TTC549 (cell line): ENCODE measurements around the gene MPC1.

ENCODE experiments used
- FAIRE-seq: peaks from 2 replicates; lab custom pipeline; 2012; peaks lifted over from hg19 to GRCh38; lab: Jason Lieb, UNC

Gene MPC1

DNA sequence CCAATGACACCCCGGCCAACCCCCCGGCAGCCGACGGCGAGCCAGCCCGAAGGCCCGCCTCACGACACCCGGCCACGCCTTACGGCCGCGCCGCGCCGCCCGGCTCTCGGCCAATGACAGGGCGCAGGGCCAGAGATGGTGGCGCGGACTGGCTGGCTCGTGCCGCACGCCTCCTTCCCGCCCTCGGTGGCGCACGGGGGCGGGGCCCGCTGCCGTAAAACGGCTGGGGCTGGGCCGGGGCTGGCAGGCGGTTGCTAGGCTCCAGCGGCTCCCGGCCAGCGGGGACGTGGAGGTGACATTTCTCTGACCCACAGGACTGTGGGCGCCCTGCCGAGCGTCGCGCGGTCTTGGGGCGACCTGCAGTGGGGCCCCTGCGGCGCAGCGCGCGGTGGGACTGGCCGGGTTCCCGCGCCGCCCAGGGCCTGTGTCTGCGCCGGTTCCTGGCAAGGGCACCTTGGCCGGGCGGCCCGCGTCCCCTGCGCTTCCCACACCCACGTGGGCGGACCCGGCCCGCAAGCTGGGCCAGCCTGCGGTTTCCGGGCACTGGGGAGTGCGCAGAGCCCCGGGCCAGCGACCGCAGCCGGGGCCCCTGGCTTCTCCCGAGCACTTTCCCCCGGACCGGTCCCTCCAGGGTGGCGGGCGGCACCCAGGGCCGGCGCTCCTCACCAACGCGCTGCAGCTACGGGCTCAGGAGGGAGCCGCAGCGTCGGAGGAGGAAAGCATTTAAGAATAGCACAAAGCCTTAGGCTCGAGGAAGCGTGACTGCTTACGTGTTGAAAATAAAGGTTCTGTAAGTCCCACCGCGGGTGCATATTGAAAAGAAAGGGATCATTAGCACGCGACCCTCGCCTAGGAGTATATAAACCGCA, at the start of gene MPC1:
Gene MPC1, minus strand, starts transcription at position 8 of the 869 bp plus-strand sequence. CDS start 64 bp downstream, outside the sequence.
- FAIRE-seq: no peak

DNA sequence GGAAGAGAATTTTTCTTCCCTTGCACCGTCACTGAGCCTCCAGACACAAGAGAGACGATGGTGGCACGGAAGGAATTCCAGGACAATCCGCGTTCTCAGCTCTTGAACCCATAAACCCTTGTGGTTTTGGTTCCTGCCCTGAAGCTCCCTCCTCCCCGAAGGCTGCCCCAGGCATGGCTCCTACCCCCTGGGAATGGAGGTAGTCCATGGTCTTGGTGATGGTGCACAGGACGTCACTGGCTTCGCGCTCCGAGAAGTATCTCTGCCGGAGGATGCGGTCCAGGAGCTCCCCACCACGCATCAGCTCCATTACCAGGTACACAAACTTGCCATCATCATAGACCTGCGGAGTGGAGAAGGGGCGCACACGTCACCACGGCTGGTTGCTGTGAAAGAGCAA, 47.5 kb upstream of the MPC1 start:
- no peak for FAIRE-seq

DNA sequence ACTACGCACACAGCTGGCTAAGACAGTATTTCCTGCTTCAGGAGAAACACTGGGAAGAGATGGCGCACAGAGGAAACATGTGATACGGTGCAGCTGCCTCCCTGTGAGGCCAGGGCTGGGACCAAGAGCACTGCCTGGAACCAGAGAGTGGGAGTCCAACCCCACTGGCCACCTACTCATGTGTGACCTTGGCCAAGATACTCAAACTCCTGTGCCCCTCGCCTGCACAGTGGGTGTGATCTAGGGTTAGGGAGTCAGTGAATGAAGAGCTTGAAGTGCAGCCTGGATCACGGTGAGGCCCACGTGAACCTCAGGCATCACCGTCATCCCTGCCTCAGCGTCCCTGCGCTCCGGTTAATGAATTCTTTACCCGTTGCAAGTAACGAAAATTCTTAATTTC, 41.7 kb upstream of the MPC1 start:
- no peak for FAIRE-seq

DNA sequence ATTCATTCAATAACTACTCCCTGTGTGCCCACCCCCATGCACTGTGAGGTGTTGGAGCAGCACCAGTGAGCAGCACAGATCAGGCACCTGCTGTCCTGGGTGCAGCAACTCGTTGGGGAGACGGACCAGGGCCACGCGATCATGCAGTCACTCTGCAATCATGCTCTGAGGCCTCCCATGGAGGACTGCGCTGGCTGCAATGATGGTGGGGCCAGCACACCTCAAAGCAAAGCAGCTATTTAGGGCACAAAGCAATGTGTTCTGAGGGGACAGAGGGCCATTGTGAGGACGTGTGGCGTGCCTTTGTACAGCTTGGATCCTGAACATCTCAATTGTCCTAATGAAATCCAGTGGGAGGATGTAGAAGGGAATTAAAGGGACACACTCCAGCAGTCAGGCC, 41.0 kb upstream of the MPC1 start:
- FAIRE-seq: no peak

DNA sequence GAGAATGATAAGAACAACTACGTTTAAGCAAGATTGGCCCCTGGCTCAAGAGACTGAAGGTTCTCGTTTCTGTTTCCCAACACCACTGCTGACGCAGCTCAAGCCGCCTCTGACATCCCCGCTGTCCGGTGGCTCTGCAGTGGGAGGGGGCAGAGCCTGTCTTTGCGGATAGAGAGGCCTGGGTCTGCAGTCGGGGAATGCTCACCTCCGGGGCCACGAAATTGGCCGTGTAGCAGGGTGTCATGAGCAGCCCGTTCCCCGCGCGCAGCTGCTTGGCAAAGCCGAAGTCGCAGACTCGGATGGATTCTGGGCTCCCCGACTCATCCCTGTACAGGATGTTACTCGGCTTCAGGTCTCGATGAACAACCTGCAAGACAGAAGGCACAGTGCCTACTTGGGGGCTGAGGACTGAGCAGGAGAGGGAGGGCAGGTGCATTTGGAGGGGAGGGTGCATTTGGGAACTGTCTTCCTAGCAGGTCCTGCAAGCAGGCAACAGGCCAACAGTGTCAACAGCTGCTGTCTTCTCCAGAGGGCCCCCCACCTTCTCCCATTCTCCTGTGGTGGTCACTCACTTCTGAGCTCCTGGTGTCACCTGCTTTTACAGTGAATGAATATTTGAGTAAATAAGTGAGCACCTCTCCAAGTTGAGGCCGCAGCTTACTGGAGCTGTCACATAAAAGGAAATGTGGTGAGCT, 40.5 kb upstream of the MPC1 start:
- FAIRE-seq: no peak

DNA sequence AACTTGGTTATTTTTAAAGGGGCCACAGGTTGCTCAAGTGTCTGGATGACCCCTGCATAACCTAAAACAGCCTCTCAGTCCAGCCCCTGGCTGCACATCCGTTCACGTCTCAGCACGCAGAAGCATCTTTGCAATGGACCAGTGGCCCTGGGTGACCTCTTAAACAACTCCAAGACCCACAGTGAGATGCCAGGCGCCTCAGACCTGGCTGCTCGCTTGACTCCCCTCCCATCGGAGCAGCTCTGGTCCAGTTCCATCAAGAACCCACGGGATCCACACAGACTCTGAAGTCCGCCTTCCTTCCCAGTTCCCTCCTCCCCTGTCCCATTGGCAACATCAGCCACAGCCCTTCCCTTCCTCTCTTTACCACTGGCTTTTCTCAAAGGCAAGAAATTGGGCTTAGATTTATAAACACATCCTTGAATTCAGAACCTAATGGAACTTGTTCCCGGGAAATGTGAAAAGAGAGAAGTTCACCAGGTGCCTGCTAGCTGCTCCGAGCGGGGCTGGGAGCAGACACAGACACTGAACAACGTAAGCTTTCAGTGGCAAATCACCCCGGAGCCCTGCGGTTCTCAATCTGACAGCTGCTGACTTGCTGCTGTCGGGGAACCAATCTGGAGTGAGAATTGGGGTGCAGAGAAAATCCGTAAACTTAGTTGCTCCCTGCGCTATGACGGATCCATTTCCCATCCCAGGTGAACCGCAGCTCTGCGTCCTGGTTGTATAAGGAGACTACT, 39.6 kb upstream of the MPC1 start:
- FAIRE-seq: no peak

DNA sequence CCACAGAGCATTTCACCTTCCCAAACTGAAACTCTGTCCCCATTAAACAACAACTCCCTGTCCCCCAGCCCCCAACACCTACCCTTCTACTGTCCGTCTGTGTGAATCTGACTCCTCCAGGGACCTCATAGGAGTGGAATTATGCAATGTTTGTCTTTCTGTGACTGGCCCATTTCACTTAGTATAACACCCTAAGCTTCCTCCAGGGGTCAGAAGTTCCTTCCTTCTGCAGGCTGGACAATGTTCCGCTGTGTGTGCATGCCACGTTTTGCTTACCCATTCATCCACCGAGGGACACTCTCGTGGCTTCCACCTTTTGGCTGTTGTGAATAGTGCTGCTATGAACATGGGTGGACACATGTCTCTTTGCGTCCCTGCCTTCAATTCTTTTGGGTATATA, 37.6 kb upstream of the MPC1 start:
- FAIRE-seq: no peak

DNA sequence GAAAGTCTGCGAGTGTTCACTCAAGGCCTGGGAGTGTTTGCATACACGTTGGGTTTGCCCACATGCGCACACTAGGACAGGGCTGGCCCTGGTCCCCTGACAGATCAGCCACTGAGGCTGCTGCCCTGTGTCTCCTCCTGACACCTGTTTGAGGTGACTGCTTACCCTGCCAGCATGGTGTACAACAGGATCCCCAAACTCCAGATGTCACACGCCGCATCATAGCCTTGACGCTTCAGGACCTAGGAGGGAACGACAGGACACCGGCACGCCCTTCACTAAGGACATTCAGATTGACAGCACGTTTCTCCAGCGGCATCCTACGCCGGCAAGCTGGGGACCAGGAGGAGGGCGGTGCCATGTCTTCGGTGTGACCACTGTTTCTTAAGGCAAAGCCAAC, 37.0 kb upstream of the MPC1 start:
- FAIRE-seq: no peak

DNA sequence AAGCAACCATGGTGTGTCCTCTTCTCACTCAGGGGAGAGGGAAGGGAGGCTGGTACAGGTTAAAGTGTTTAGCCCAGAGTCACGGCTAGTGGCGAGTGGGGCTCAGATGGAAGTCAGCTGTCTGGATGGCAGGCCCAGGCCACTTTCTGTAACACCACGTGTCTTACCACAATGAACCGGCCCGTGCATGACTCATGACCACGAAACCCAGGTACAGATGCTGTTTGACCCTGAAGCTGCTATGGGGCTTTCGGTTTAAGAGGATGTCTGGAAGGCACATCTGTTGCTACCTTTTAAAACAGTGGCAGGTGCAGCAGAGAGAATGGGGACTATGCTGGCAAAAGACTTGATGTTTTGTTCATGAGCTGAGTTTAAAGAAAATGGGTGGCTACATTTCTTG, 36.5 kb upstream of the MPC1 start:
- FAIRE-seq: no peak

DNA sequence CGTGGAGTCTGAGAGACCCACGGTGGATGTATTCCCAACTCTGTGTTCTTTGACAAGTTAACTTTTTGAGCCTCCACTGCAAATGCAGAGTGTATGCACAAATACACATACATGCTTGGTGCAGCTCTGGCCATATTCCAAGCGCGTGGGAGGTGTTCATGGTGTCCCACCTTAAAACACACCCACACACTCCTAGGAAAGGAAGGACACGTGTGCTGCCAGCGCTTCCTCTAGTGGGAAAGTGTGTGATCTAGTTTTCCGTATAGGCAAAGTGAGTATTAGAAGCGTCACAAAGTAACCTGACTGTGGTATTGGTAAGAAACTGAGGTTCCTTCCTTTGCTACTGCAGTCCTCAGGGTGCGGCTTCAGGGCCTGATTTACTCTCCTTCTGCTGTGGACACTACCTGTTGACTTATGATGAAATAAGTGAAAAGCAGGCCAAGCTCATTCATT, 36.0 kb upstream of the MPC1 start:
- no peak for FAIRE-seq

DNA sequence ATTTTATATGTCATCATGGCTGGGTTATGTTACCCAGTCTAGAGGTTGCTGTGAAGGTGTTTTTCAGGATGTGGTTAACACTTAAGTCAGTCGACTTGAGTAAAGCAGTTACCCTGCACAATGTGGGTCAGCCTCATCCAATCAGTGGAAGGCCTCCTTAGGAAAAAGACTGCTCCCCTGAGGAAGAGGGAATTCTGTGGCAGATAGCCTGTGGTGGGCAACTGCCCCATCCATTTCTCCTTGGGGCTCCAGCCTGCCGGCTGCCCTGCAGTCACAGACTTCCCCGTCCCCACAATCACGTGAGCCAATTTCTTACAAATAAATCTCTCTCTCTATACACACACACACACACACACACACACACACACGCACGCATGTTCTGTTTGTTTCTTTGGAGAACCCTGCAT, 34.5 kb upstream of the MPC1 start:
- FAIRE-seq: no peak

DNA sequence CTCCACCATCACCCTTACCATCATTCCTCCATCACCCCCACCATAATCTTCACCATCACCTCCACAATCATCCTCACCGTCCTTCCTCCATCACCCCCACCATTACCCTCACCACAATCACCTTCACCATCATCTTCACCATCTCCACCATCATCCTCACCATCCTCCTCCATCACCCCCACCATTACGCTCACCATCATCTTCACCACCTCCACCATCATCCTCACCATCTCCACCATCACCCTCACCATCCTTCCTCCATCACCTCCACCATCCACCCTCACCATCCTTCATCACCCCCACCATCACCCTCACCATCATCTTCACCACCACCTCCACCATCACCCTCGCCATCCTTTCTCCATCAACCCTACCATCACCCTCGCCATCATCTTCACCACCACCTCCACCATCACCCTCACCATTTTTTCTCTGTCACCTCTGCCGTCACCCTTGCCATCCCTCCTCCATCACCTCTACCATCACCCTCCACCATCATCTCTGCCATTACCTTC, 33.1 kb upstream of the MPC1 start:
- FAIRE-seq: no peak

DNA sequence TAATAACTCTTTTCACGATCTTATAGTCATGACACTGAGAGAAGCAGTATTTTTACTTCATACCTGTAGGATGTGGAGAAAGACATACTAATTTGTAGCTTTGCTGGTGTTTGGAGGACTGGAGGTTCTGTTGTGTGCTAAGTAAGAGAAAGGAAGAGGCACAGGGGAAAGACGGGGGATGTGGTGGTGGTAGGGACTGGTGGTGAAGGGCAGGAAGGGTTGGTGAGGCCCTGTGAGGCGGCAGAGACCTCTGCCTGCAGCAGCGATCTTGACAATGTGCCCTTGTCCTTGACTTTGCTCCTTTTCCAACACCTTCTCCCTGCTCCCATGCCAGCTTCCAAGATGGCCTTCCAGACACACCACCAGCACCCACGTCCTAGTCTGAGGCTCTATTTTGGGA, 32.6 kb upstream of the MPC1 start:
- no peak for FAIRE-seq

DNA sequence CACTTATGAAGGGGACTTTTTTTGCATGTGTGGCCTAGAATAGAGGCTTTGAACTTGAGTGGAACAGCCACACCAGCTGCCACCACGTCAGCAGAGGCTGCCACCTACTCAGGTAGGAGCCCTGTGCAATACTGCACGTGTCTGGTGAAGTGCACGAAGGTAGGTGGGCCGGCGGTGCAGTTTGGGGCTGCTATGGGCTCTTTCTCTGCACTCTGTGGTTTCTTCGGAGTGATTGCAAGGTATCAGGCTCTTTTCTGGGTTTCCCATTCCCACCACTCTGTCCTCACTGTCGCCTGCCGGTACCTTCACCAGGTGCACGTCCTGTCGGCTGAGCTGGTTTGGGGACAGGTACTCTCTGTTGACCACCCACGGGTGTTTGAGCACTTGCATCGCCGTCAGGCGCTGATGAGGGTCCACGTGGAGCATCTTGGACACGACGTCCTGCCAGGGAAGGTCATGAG, 30.8 kb upstream of the MPC1 start:
- FAIRE-seq: no peak

DNA sequence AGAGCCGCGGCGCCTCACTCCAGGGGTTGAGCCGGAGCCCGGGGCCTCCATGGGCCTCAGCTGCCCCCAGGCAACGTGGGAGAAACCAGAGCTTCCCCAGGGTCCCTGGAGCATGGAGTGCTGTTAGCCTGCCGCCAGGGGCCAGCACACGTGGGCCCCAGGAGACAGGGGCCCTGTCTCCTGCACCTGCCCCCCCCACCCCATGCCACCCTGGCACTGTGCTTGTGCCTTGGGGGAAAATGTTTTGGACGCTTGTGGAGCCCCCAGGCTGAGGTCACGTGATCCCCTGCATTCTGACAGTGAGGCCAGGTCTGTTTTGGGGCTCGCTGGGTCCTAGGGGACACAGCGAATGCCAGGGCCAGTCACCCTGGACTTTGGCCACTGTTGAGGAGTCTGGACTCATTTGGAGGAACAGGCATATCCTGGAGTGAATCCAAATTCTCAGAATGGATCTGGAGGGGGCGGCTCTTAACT, 30.2 kb upstream of the MPC1 start:
- FAIRE-seq: no peak

DNA sequence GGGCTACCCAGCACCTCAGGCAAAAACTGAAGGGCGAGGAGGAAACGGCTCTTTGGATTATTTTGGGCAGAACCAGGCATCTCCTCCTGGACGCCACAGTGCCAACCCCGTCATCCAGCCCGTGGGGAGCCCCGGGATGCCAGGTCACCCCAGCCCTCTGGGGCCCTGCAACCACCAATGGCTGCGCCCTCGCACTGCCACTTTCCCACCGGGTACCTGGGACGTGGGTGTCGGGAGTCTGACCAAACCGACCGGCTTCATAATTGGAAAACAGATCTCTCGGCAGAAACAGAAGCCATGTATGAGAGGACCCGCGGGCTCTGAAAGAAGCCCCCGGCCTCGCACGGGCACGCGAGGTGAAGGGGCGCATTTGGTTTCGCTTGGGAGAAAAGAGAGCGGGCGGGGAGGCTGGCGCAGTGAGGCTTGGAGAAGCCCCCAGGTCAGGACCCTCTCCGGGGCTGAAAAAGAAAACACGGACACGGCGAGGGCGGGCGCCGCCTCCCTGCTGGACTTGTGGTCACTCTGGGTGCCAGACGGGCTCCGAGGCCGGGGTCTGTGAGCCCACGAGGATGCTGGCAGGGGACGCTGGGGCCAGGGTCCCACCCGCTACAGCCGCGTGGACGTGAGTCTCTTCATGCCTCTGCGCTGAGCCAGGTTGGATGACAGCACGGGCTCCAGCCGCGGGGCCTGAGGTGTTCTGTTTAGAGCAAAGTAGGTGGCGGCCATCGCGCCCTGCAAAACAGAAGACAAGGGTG, 29.6 kb upstream of the MPC1 start:
- FAIRE-seq: no peak

DNA sequence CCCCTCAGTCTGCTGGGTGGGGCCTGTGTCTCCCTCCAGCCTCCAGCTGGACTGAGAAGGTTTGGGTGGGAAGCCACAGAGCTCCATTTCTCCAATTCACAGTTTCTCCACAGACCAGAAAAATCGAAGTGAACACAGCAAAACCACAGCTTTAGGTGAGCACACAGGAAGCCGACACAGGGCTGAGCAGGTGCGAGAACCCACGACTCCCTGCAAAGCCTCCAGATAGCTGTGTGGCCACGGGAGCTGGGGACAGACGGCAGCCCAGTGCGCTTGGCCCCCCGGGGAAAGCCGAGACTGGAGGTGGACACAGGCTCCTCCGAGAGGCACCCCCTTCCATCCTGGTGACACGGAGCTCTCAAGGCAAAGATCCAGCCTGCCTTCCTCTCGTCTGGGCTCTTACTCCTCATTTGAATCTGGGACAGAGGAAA, 29.0 kb upstream of the MPC1 start:
- FAIRE-seq: no peak

DNA sequence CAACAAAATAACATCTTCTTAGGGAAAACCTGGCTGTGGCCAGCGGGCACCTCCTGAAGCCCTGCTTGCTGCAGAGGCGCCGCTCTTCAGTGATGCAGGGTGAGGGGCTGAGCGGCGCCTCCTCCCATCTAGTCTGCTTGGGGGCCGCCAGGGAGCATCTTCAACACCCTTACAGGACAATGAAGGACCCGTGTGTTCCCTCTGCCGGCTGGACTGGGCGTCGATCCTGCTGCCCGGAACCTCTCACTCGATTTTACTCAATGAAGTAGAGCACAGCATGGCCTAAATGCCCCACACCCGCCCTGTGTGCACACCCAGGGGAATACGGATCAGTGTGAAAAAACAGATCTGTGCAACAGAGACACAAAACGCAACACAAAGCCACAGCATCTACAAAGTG, 28.5 kb upstream of the MPC1 start:
- FAIRE-seq: no peak

DNA sequence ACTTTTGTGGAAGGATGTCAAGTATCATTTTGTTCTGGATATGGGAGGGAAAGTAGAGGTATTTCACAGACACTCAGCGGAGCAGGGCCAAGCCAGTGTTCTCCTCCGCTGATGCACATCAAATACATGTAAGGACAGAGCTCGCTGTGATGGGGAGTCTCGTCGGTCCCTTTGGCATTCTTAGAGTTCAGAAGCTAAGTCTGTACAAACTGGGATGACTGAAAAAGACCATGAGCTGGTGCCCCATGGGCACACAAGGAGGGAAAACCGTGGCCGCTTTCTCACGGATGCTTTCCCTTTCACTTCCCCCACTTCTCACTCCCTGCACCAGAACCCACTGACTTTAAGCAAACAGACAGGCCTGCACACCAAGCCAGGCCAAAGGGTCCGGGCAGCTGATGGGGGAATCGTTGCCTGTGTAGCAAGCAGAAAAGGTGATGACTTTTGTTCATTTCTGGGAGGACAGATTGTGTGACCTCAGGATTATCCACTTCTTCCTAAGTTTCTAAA, 27.7 kb upstream of the MPC1 start:
- no peak for FAIRE-seq

DNA sequence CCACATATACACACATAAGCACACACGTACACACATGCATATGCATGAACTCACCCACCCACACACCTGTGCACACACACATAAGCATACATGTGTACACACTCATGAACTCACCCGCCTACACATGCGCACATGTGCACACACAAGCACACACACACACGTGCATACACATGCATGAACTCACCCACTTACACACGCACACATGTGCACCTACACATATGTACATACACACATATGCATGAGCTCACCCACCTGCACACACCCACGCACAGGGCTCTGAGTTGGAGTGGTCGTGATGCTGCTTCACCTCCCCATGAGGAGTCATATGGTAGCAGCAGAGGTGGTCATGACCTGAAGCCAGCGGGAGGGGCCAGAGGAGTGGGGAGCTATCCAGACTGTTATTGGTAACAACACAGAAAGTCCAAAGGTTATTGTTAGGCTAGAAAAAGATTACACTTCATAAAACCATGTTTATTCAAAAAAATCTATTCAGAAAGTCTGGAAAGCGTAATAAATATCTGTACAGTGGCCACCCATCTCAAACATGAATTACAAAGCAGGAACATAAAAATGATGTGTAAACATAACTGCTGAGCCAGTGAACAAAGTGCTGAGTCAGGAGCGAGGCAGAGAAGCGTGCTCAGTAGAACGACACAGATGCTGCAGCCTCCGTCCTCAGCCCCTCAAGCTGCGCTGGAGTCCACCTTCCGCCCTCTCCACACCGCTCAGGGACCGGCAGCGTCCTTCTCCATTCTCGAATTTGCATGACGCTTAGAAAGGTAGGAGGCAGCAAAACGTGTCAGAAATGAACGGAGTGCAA, 26.4 kb upstream of the MPC1 start:
- FAIRE-seq: no peak

DNA sequence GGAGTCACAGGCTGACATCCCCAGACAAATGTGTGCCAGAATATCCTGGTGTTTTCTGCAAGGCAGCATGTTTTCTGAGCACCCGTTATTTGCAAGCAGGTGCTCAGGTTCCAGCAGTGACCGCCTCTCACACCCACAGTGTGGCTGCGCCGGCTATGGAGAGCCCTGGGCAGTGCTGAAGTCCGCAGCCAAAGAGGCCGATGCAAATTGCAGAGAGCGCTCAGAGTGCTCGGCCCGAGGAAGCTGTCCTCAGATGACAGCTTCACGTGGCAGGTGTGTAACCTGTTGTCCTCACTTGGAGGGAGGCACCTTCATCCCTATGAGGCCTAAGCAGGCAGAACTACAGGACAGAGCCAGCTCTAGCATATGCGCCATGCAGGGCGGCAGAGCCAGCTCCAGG, 23.5 kb upstream of the MPC1 start:
- no peak for FAIRE-seq
